ENCODE results near the gene FBN3. TPM values are rescaled to one million over a fixed set of nuclear protein-coding genes. Genes with fewer than 3 reads are reported as not detected.
"Not testable (repeated sequence)": the region's sequence is repeated elsewhere in the genome, so short reads cannot be mapped to it uniquely, and the experiment has no call there.

Gene FBN3
- total RNA-seq, 4 donors from 2014 or later = 0.15 TPM; not detected in 3

DNA sequence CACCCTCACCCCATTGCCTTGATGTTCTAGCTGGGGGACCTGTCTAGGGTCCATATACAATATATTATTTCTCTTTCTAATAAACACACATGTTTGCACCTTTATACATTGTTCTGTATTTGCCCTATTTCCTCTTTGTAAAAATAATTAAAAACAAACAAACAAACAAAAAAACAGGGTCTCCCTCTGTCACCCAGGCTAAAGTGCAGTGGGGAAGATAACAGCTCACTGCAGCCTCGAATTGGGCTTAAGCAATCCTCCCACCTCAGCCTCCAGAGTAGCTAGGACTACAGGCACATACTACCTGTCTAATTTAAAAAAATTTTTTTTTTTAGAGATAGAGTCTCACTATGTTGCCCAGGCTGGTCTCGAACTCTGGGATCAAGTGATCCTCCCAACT lies 5.9 kb upstream of the FBN3 start:
- DNase-seq (no peak), ATAC-seq (no peak)
- Histone ChIP-seq H3K4me1 (peaks cover 0 to 4% of the 10 kb centered on the region in 2 donors), H3K9me3 (no peaks in the 10 kb centered on the region), H3K27me3 (peaks cover 0 to 11% (median 0%) of the 10 kb centered on the region in 3 donors), H3K36me3 (no peaks in the 10 kb centered on the region), H3K4me3 (no peak overlapping the region), H3K27ac (no peak overlapping the region)
- TF ChIP-seq CTCF (IDR thresholded peaks at IDR 0.05 in 4 of 5, conservative IDR thresholded peaks at IDR 0.05 in 1 of 5) (no peak), POLR2A (IDR thresholded peaks at IDR 0.05) (no peak)
- intact Hi-C loops (cut with DNase I; ENCODE audit: low total_unique reads) = no loop called here
- in situ Hi-C loops (cut with MboI; ENCODE audit: low sequenced_read_pairs in 4 of 4) = loop anchor here (5.0 to 10.0 kb wide), 2 partner anchors 97 to 99 kb away; no protein-coding TSS in a partner anchor

- DNase-seq; H3K36me3 ChIP-seq; H3K4me1 ChIP-seq; intact Hi-C loops (cut with DNase I; ENCODE audit: low total_unique reads); H3K9me3 ChIP-seq; H3K27ac ChIP-seq; H3K4me3 ChIP-seq; ATAC-seq: not testable (repeated sequence)
- H3K27me3 ChIP-seq = peaks cover 9 to 19% (median 11%) of the 10 kb centered on the region in 3 donors
- in situ Hi-C loops (cut with MboI; ENCODE audit: low sequenced_read_pairs in 4 of 4) = loop anchor here in 1 of 4 donors (10.0 kb wide), 1 partner anchor 101 kb away; no protein-coding TSS in a partner anchor
These were observed 4.6 kb upstream of the FBN3 start for GRCh38 chr19:8154014-8154413.

GRCh38 chr19:8151767-8152035 lies 2.3 kb upstream of the FBN3 start:
- intact Hi-C loops (cut with DNase I; ENCODE audit: low total_unique reads) = no loop called here
- Histone ChIP-seq H3K4me1 (peaks cover 0 to 4% of the 10 kb centered on the region in 2 donors), H3K27me3 (peaks cover 25 to 32% (median 30%) of the 10 kb centered on the region in 3 donors), H3K27ac (no peak overlapping the region), H3K4me3 (no peak overlapping the region), H3K9me3 (no peaks in the 10 kb centered on the region), H3K36me3 (no peaks in the 10 kb centered on the region)
- no peak for TF ChIP-seq CTCF (IDR thresholded peaks at IDR 0.05 in 4 of 5, conservative IDR thresholded peaks at IDR 0.05 in 1 of 5)
- TF ChIP-seq POLR2A (IDR thresholded peaks at IDR 0.05) = no peak
- no peak for DNase-seq
- ATAC-seq = no peak
- in situ Hi-C loops (cut with MboI; ENCODE audit: low sequenced_read_pairs in 4 of 4) = loop anchor here in 1 of 4 donors (10.0 kb wide), 1 partner anchor 103 kb away; no protein-coding TSS in a partner anchor

GRCh38 chr19:8150998-8151766 lies 1.8 kb upstream of the FBN3 start:
- Histone ChIP-seq H3K4me1 (peaks cover 0 to 4% of the 10 kb centered on the region in 2 donors), H3K9me3 (no peaks in the 10 kb centered on the region), H3K4me3 (no peak overlapping the region), H3K27me3 (peaks cover 25 to 32% (median 30%) of the 10 kb centered on the region in 3 donors), H3K27ac (no peak overlapping the region), H3K36me3 (no peaks in the 10 kb centered on the region)
- ATAC-seq (no peak), DNase-seq (no peak)
- TF ChIP-seq CTCF (IDR thresholded peaks at IDR 0.05 in 4 of 5, conservative IDR thresholded peaks at IDR 0.05 in 1 of 5) = no peak
- TF ChIP-seq POLR2A (IDR thresholded peaks at IDR 0.05) = no peak
- intact Hi-C loops (cut with DNase I; ENCODE audit: low total_unique reads) (no loop called here), in situ Hi-C loops (cut with MboI; ENCODE audit: low sequenced_read_pairs in 4 of 4) (loop anchor here in 1 of 4 donors (10.0 kb wide), 1 partner anchor 104 kb away; no protein-coding TSS in a partner anchor)

- no peak for ATAC-seq
- TF ChIP-seq CTCF (IDR thresholded peaks at IDR 0.05 in 4 of 5, conservative IDR thresholded peaks at IDR 0.05 in 1 of 5) (no peak), POLR2A (IDR thresholded peaks at IDR 0.05) (no peak)
- in situ Hi-C loops (cut with MboI; ENCODE audit: low sequenced_read_pairs in 4 of 4) = loop anchor here in 1 of 4 donors (10.0 kb wide), 1 partner anchor 104 kb away; no protein-coding TSS in a partner anchor
These were observed 930 bp upstream of the FBN3 start for GRCh38 chr19:8150178-8150865.

More at GRCh38 chr19:8150178-8150865, 930 bp upstream of the FBN3 start:
- DNase-seq = no peak
- Histone ChIP-seq H3K27me3 (peaks cover 28 to 32% (median 30%) of the 10 kb centered on the region in 3 donors), H3K9me3 (no peaks in the 10 kb centered on the region), H3K4me3 (no peak overlapping the region), H3K4me1 (peaks cover 0 to 4% of the 10 kb centered on the region in 2 donors), H3K27ac (no peak overlapping the region), H3K36me3 (no peaks in the 10 kb centered on the region)
- intact Hi-C loops (cut with DNase I; ENCODE audit: low total_unique reads) = no loop called here

All from gastrocnemius medialis (tissue), 4 donors.